PC-3 (cell line): ENCODE results near the gene METTL26. TPM values are rescaled to one million over a fixed set of nuclear protein-coding genes. Genes with fewer than 3 reads are reported as not detected.

Experiments
- ATAC-seq: fragments of 200-7000 bp; cut with Tn5 transposase; 2 replicates; pipeline ENCODE4 v1.9.1; 2020; ENCODE audit warnings: mild to moderate bottlenecking, moderate library complexity
- BruUV-seq: library from RNA; stranded (reverse); fragments of 400-500 nt; replicated peaks from 2 replicates; lab custom pipeline; 2021; lab: Mats Ljungman, UMichigan
- CTCF ChIA-PET: fragments of 300-600 bp; sonication (Branson Sonifier 250); formaldehyde crosslinking; loops from one replicate; lab custom pipeline; 2022; ENCODE audit warnings: antibody characterized with exemption; lab: Charles Lee
- POLR2A ChIA-PET: fragments of 300-600 bp; sonication (Branson Sonifier 250); formaldehyde crosslinking; loops from one replicate; lab custom pipeline; 2022; ENCODE audit warnings: antibody characterized with exemption; ENCODE audit not compliant: unreplicated experiment; lab: Charles Lee
- DNase-seq: peaks from one replicate; pipeline ENCODE4 v3.0.0-alpha.2; 2015
- H2AFZ ChIP-seq: fragments of 300-600 bp; sonication (generic); 2 replicates; pipeline ENCODE4 v1.6.0; 2016; ENCODE audit warnings: antibody characterized with exemption, low read length
- H3F3A ChIP-seq: fragments of 300-600 bp; sonication (generic); one replicate; pipeline ENCODE4 v1.6.0; 2017; ENCODE audit warnings: antibody characterized with exemption, low read length, control low read depth, mild to moderate bottlenecking; ENCODE audit not compliant: unreplicated experiment
- H3K27ac ChIP-seq: fragments of 300-600 bp; sonication (generic); 2 replicates; pipeline ENCODE4 v1.5.1; 2016; ENCODE audit warnings: mild to moderate bottlenecking, low read length
- H3K27me3 ChIP-seq: fragments of 300-600 bp; sonication (generic); 2 replicates; pipeline ENCODE4 v1.6.1; 2016; ENCODE audit warnings: low read length, mixed read lengths
- H3K36me3 ChIP-seq: fragments of 300-600 bp; sonication (generic); 2 replicates; pipeline ENCODE4 v1.6.1; 2016; ENCODE audit warnings: low read depth, mixed run types, low read length, mixed read lengths
- H3K4me1 ChIP-seq: fragments of 300-600 bp; sonication (generic); 2 replicates; pipeline ENCODE4 v1.5.1; 2016; ENCODE audit warnings: low read length; ENCODE audit not compliant: insufficient read depth
- H3K4me2 ChIP-seq: fragments of 300-600 bp; sonication (generic); 2 replicates; pipeline ENCODE4 v1.6.0; 2016; ENCODE audit warnings: low read length
- H3K4me3 ChIP-seq: fragments of 300-600 bp; sonication (generic); 2 replicates; pipeline ENCODE4 v1.5.1; 2016; ENCODE audit warnings: mild to moderate bottlenecking, low read length, mixed read lengths
- H3K79me2 ChIP-seq: fragments of 300-600 bp; sonication (generic); 2 replicates; pipeline ENCODE4 v1.6.1; 2017; ENCODE audit warnings: low read length, mixed read lengths
- H3K9ac ChIP-seq: fragments of 300-600 bp; sonication (generic); 2 replicates; pipeline ENCODE4 v1.6.0; 2016; ENCODE audit warnings: mild to moderate bottlenecking, low read length
- H3K9me2 ChIP-seq: fragments of 300-600 bp; sonication (generic); replicated peaks from 2 replicates; pipeline ENCODE4 v1.6.1; 2016; ENCODE audit warnings: mixed run types, low read length, mixed read lengths
- H3K9me3 ChIP-seq: fragments of 300-600 bp; sonication (generic); 2 replicates; pipeline ENCODE4 v1.6.1; 2016; ENCODE audit warnings: low read length, mixed read lengths
- H4K20me1 ChIP-seq: fragments of 300-600 bp; sonication (generic); 2 replicates; pipeline ENCODE4 v1.6.1; 2016; ENCODE audit warnings: low read length, mixed read lengths
- EZH2 ChIP-seq: fragments of 300-600 bp; sonication (generic); IDR thresholded peaks from one replicate; pipeline ENCODE4 v1.6.1; 2017; ENCODE audit warnings: antibody characterized with exemption, mild to moderate bottlenecking, low read length; ENCODE audit not compliant: unreplicated experiment
- EZH2phosphoT487 ChIP-seq: fragments of 300-600 bp; sonication (generic); IDR thresholded peaks from 2 replicates; pipeline ENCODE4 v1.6.1; 2018; ENCODE audit warnings: mild to moderate bottlenecking, antibody characterized with exemption, low read length, borderline replicate concordance
- intact Hi-C: fragments of 100-400 bp; cut with micrococcal nuclease; formaldehyde crosslinking; loops from 2 replicates; pipeline ENCODE4 v1.9.0; 2023
- total RNA-seq: library from RNA; depleted of rRNA; stranded (reverse); fragments of >200 nt; gene quantifications from 2 replicates; pipeline ENCODE4 v1.2.3, GENCODE V29; 2014
- TF ChIP-seq, protein P1 (sequence below): fragments of 300-600 bp; sonication (generic); conservative IDR thresholded peaks from 2 replicates; pipeline ENCODE4 v1.5.1; 2017; ENCODE audit warnings: antibody characterized with exemption, low read depth, mild to moderate bottlenecking, low read length

METTL26 gene
- total RNA-seq, 1 experiment from 2014 or later: 179 TPM

DNA sequence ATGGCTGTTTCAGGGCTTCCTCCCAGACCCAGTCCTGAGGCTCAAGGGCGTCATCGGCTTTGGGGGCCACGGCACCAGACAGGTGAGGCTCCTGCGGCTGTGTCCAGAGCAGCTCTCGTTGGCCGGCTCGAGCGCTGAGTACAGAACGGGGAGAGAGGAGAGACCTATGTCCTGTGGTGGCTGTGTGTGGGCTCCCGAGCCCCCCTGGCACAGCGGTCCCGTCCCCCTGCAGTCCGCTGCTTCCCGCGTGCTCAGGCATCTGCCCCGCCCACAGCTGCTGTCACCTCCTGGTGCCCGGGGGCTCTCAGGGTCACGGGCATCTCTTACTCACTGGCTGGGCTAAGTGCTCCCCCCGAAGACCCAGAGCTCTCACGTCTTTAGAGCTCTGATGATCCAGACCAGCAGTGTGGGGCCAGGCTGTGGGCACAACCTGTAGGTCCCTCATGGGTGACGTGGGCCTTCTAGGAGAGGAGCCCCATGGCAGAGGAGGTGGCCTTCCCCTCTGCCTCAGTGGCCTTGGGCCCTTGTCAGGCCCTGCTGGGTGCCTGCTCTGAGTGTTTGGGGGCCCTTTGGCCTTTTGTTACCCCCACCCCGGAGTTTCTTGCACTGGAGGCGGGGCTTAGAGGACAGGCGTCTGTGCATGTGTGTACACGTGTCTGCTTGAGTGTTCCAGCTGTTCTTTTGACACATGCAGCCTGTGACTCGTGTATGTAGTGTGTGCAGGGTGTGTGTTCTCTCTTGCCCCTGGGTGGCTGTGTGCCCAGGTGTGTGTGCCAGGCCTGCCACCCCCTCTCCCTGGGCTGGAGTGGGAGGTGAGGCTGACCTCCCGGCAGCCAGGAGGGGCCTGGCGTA is 16.6 kb upstream of the METTL26 start:
- H3K79me2 ChIP-seq: no peaks in the 10 kb centered on the region
- BruUV-seq: no TSS peak
- intact Hi-C loops: no loop called here
- H3K9me2 ChIP-seq: no peaks in the 10 kb centered on the region
- ATAC-seq: no peak
- no peak for DNase-seq
- no peaks in the 10 kb centered on the region for H3K36me3 ChIP-seq
- ChIA-PET CTCF (no interaction called here), POLR2A (no interaction called here)
- no peaks in the 10 kb centered on the region for H3K27me3 ChIP-seq
- H2AFZ ChIP-seq: no peak overlapping the region
- no peak overlapping the region for H3K4me3 ChIP-seq
- H3K9ac ChIP-seq: no peak overlapping the region
- no peak overlapping the region for H3K4me2 ChIP-seq
- no peak overlapping the region for H3K27ac ChIP-seq
- no peaks in the 10 kb centered on the region for H3K9me3 ChIP-seq
- H3F3A ChIP-seq: no peaks in the 10 kb centered on the region
- H4K20me1 ChIP-seq: no peaks in the 10 kb centered on the region
- no peak for TF ChIP-seq EZH2
- TF ChIP-seq EZH2phosphoT487: no peak
- TF ChIP-seq, protein P1, sequence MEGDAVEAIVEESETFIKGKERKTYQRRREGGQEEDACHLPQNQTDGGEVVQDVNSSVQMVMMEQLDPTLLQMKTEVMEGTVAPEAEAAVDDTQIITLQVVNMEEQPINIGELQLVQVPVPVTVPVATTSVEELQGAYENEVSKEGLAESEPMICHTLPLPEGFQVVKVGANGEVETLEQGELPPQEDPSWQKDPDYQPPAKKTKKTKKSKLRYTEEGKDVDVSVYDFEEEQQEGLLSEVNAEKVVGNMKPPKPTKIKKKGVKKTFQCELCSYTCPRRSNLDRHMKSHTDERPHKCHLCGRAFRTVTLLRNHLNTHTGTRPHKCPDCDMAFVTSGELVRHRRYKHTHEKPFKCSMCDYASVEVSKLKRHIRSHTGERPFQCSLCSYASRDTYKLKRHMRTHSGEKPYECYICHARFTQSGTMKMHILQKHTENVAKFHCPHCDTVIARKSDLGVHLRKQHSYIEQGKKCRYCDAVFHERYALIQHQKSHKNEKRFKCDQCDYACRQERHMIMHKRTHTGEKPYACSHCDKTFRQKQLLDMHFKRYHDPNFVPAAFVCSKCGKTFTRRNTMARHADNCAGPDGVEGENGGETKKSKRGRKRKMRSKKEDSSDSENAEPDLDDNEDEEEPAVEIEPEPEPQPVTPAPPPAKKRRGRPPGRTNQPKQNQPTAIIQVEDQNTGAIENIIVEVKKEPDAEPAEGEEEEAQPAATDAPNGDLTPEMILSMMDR: no peak
- H3K4me1 ChIP-seq: peaks cover 11% of the 10 kb centered on the region

DNA sequence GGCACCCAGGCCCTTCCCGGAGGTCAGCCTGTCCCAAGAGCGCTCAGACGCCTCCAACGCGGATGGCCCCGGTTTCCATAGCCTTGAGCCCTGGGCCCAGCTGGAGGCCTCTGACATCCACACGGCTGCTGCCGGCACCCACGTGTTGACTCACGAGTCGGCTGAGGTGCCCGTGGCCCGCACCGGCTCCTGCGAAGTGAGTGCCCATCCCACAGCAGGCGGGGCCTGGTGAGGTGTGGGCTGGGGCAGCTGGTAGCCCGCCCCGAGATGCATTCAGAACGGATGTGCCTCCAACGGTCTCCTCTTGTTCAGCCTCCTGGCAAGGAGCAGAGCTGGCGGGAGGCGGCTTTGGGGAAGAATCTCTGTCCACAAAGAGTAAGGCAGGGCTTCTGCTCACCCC is 15.7 kb upstream of the METTL26 start:
- Histone ChIP-seq H3K4me3 (no peak overlapping the region), H3K9me2 (no peaks in the 10 kb centered on the region), H3K4me1 (peaks cover 11% of the 10 kb centered on the region), H3K27ac (no peak overlapping the region), H3K9ac (no peak overlapping the region), H4K20me1 (no peaks in the 10 kb centered on the region), H3K36me3 (no peaks in the 10 kb centered on the region), H2AFZ (no peak overlapping the region), H3K4me2 (no peak overlapping the region), H3K9me3 (no peaks in the 10 kb centered on the region), H3K79me2 (no peaks in the 10 kb centered on the region), H3K27me3 (no peaks in the 10 kb centered on the region), H3F3A (no peaks in the 10 kb centered on the region)
- intact Hi-C loops: no loop called here
- no TSS peak for BruUV-seq
- ATAC-seq (no peak), DNase-seq (no peak)
- POLR2A ChIA-PET: no interaction called here
- CTCF ChIA-PET: no interaction called here
- TF ChIP-seq EZH2 (no peak), EZH2phosphoT487 (no peak)
- TF ChIP-seq, protein P1: no peak

DNA sequence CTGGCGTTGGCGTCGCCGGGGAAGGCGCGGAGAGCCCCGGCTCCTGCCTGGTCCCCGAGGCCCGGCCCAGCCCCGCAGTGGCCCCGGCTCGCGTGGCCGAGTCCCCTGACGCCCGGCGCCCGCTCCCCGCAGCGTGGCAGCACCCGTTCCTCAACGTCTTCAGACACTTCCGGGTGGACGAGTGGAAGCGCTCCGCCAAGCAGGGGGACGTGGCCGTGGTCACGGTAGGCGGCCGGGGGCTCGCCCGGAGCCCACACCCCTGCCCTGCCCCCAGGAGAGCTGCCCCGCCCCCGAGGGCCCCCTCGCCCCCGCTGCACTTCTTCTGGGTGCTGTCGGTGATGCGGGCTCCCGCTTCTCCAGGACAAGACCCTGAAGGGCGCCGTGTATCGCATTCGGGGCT is 13.5 kb upstream of the METTL26 start:
- Histone ChIP-seq H3K4me3 (peak overlapping the region; percentile 62), H4K20me1 (no peaks in the 10 kb centered on the region), H3K9me2 (no peaks in the 10 kb centered on the region), H3F3A (no peaks in the 10 kb centered on the region), H3K9me3 (no peaks in the 10 kb centered on the region), H3K4me1 (peaks cover 28% of the 10 kb centered on the region), H2AFZ (peak overlapping the region; percentile 73), H3K4me2 (peak overlapping the region; percentile 81), H3K27ac (0 out of 2 replicates have a peak overlapping the region, but pooled peaks have one; percentile 23), H3K9ac (peak overlapping the region; percentile 83), H3K27me3 (no peaks in the 10 kb centered on the region), H3K36me3 (no peaks in the 10 kb centered on the region), H3K79me2 (peaks cover 18% of the 10 kb centered on the region)
- ChIA-PET POLR2A (no interaction called here), CTCF (no interaction called here)
- no TSS peak for BruUV-seq
- ATAC-seq (peak; percentile 32), DNase-seq (no peak)
- intact Hi-C loops: no loop called here
- TF ChIP-seq, protein P1: no peak
- TF ChIP-seq EZH2phosphoT487 (no peak), EZH2 (no peak)
